ENCODE measurements around the gene ADK.

ADK gene

DNA sequence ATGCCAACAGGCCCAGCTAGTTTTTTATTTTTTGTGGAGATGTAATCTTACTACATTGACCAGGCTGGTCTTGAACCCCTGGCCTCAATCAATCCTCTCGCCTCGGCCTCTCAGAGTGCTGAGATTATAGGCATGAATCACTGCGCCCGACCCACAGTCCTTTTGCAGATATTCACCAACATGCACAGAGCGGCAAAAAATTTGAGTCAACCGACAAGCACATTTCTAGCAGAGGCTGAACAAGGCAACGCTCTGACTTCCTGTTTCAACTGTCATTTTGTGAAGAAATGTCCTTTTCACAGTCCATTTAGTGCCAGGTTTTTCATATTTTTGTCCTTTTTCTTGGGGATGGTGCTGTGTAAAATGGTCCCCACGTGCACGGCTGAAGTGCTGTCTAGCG, 604.3 kb downstream of the ADK start:
- Histone ChIP-seq H3K9me3 (ENCODE audit: control insufficient read depth, low read length) (no peaks in the 10 kb centered on the region), H3K4me1 (no peaks in the 10 kb centered on the region), H3K27me3 (ENCODE audit: control insufficient read depth, insufficient read depth, low read length) (no peaks in the 10 kb centered on the region), H3K36me3 (ENCODE audit: control insufficient read depth, insufficient read depth, low read length) (no peaks in the 10 kb centered on the region), H3K79me2 (no peaks in the 10 kb centered on the region), H2AFZ (no peak overlapping the region), H3K9ac (no peak overlapping the region), H3K4me2 (ENCODE audit: low read length) (no peak overlapping the region), H3K4me3 (ENCODE audit: low read depth, low read length) (no peak overlapping the region), H3K27ac (no peak overlapping the region)
- TF ChIP-seq, protein P1, sequence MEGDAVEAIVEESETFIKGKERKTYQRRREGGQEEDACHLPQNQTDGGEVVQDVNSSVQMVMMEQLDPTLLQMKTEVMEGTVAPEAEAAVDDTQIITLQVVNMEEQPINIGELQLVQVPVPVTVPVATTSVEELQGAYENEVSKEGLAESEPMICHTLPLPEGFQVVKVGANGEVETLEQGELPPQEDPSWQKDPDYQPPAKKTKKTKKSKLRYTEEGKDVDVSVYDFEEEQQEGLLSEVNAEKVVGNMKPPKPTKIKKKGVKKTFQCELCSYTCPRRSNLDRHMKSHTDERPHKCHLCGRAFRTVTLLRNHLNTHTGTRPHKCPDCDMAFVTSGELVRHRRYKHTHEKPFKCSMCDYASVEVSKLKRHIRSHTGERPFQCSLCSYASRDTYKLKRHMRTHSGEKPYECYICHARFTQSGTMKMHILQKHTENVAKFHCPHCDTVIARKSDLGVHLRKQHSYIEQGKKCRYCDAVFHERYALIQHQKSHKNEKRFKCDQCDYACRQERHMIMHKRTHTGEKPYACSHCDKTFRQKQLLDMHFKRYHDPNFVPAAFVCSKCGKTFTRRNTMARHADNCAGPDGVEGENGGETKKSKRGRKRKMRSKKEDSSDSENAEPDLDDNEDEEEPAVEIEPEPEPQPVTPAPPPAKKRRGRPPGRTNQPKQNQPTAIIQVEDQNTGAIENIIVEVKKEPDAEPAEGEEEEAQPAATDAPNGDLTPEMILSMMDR (IDR thresholded peaks at IDR 0.05) = no peak

Data from parathyroid adenoma (tissue), 2 donors.